Tibial artery (tissue), 4 donors: ENCODE results near the gene NME2.

Experiments
- DNase-seq, 2 donors: peaks; one replicate each; pipeline ENCODE4 v3.0.0-alpha.2; 2019
- H3K27ac ChIP-seq, 2 donors: fragments of 200-600 bp; sonication (generic) in 1 of 2; 1 replicate in 1 of 2; 2 replicates in 1 of 2; pipeline ENCODE4 v1.5.1; 2018 to 2019; ENCODE audit warnings: mild to moderate bottlenecking in 1 of 2
- H3K27me3 ChIP-seq, 2 donors: fragments of 200-600 bp; sonication (generic) in 1 of 2; one replicate each; pipeline versions ENCODE4 v1.5.1 to v1.6.0; 2016 to 2019
- H3K36me3 ChIP-seq, 3 donors: fragments of 200-600 bp; sonication (generic) in 2 of 3; one replicate each; pipeline ENCODE4 v1.5.1; 2016 to 2019; ENCODE audit warnings: mild to moderate bottlenecking in 2 of 3
- H3K4me1 ChIP-seq, 4 donors: fragments of 200-600 bp; sonication (generic) in 2 of 4; 1 replicate in 3 of 4; 2 replicates in 1 of 4; pipeline ENCODE4 v1.5.1; 2016 to 2019
- H3K4me3 ChIP-seq, 2 donors: fragments of 200-600 bp; sonication (generic) in 1 of 2; 1 replicate in 1 of 2; 2 replicates in 1 of 2; pipeline ENCODE4 v1.5.1; 2018 to 2019; ENCODE audit warnings: mild to moderate bottlenecking in 2 of 2
- H3K9me3 ChIP-seq, 3 donors: fragments of 200-600 bp; sonication (generic) in 1 of 3; one replicate each; pipeline ENCODE4 v1.5.1; 2016 to 2019
- intact Hi-C: fragments of 100-400 bp; cut with DNase I; formaldehyde crosslinking; loops from one replicate; pipeline ENCODE4 v1.15.0; 2023; ENCODE audit warnings: low total_unique reads
- TF ChIP-seq, protein P1 (sequence below), 2 experiments: fragments of 200-600 bp in 1 of 2; fragments of 450-650 bp in 1 of 2; IDR thresholded peaks; one replicate each; pipeline ENCODE4 v1.5.1; 2017 to 2019; ENCODE audit warnings: antibody characterized with exemption in 2 of 2, mild to moderate bottlenecking in 1 of 2, moderate library complexity in 1 of 2

The NME2 gene

DNA sequence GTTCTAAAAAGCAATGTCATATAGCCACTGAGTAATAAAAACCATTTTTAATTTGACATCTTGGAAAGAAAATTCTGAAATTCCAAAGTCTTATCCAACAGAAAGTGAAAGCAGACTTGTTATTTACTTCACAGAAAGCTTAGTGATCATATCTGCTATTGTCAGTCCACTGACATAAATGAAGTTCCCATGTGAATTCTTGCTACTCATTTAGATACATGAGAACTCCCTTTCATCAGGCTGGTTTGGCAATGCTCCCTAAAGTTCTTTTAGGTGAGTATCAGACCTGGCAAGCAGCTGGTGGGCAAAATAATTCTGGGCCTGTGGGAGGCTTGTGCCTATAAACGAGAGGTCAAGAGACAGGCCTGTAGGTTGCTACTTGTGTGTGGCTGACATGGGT is 23.4 kb downstream of the NME2 start:
- Histone ChIP-seq H3K9me3 (no peaks in the 10 kb centered on the region), H3K27ac (no peak overlapping the region), H3K4me3 (no peak overlapping the region), H3K27me3 (no peaks in the 10 kb centered on the region), H3K36me3 (peaks cover 44 to 76% (median 64%) of the 10 kb centered on the region in 3 donors), H3K4me1 (no peaks in the 10 kb centered on the region)
- TF ChIP-seq, protein P1, sequence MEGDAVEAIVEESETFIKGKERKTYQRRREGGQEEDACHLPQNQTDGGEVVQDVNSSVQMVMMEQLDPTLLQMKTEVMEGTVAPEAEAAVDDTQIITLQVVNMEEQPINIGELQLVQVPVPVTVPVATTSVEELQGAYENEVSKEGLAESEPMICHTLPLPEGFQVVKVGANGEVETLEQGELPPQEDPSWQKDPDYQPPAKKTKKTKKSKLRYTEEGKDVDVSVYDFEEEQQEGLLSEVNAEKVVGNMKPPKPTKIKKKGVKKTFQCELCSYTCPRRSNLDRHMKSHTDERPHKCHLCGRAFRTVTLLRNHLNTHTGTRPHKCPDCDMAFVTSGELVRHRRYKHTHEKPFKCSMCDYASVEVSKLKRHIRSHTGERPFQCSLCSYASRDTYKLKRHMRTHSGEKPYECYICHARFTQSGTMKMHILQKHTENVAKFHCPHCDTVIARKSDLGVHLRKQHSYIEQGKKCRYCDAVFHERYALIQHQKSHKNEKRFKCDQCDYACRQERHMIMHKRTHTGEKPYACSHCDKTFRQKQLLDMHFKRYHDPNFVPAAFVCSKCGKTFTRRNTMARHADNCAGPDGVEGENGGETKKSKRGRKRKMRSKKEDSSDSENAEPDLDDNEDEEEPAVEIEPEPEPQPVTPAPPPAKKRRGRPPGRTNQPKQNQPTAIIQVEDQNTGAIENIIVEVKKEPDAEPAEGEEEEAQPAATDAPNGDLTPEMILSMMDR (IDR thresholded peaks at IDR 0.05), result no peak
- no peak for DNase-seq
- intact Hi-C loops, result no loop called here

DNA sequence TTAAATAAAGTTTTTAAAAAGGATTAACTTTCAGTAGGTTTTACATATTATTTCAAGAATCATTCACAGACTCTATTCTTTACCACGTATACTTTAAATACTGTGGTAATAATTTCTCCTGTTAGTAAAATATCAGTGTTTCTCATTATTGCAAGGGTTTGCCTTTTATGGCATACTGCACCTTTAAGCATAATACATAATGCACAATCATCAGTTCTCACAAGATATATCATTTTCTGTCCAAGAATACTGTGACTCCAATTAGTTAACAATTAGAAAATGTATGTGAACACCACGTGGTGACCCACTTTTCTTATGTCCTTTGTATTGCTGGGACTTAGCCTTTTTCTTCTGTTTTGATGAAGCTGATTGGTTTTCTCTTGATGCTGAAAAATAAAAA is 25.7 kb downstream of the NME2 start:
- no peaks in the 10 kb centered on the region for H3K9me3 ChIP-seq
- no peaks in the 10 kb centered on the region for H3K27me3 ChIP-seq
- intact Hi-C loops, result no loop called here
- H3K4me3 ChIP-seq, result no peak overlapping the region
- peaks cover 57 to 84% (median 70%) of the 10 kb centered on the region in 3 donors for H3K36me3 ChIP-seq
- no peak overlapping the region for H3K27ac ChIP-seq
- no peak for DNase-seq
- no peaks in the 10 kb centered on the region for H3K4me1 ChIP-seq
- TF ChIP-seq, protein P1 (IDR thresholded peaks at IDR 0.05), result no peak

DNA sequence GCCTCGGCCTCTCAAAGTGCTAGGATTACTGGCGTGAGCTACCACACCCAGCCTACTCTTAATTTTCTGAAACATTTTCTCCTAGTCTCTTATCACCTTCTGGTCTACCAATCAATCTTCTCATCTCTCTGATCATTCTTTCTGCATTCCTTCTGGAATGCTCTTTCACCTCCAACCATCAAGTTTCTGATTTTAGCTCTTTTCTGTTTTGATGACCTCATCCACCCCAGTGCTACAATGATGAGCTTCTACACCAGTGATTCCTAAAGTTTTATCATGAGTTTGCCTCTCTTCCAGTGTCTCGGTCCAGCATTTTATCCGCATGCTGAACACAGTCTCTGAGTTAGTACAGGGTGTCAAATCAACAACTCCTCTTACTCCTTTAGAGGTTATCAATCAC is 31.5 kb downstream of the NME2 start:
- peaks cover 70 to 96% (median 85%) of the 10 kb centered on the region in 3 donors for H3K36me3 ChIP-seq
- intact Hi-C loops, result no loop called here
- no peaks in the 10 kb centered on the region for H3K9me3 ChIP-seq
- no peak overlapping the region for H3K27ac ChIP-seq
- no peaks in the 10 kb centered on the region for H3K27me3 ChIP-seq
- H3K4me1 ChIP-seq, result no peaks in the 10 kb centered on the region
- H3K4me3 ChIP-seq, result no peak overlapping the region
- TF ChIP-seq, protein P1 (IDR thresholded peaks at IDR 0.05), result no peak
- DNase-seq, result no peak

DNA sequence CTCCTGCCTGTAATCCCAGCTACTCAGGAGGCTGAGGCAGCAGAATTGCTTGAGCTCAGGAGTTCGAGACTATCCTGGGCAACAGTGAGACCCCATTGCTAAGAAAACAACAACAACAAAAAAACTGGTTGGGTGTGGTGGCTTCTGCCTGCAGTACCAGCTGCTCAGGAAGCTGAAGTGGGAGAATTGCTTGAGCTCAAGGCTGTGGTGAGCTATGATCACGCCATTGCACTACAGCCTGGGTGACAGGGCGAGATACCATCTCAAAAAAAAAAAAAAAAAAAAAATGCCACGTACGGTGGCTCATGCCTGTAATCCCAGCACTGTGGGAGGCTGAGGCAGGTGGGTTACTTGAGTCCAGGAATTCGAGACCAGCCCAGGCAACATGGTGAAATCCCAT is 34.1 kb downstream of the NME2 start:
- Histone ChIP-seq H3K36me3 (peaks cover 68 to 97% (median 82%) of the 10 kb centered on the region in 3 donors), H3K4me1 (no peaks in the 10 kb centered on the region), H3K27me3 (no peaks in the 10 kb centered on the region), H3K4me3 (no peak overlapping the region), H3K27ac (no peak overlapping the region), H3K9me3 (no peaks in the 10 kb centered on the region)
- TF ChIP-seq, protein P1 (IDR thresholded peaks at IDR 0.05), result no peak
- intact Hi-C loops, result no loop called here
- DNase-seq, result no peak

DNA sequence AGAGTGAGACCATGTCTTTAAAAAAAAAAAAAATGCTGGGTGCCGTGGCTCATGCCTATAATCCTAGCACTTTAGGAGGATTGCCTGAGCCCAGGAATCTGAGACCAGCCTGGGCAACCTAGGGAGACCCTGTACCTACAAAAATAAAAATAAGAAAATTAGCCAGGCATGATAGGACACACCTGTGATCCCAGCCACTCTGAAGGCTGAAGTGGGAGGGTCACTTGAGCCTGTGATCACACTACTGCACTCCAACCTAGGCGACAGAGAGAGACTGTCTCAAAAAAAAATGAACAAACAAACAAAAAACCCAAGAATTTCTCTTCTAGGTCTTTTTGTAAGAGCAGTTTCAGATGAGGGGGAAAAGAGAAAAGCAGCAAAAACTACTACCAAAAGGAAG is 34.6 kb downstream of the NME2 start:
- Histone ChIP-seq H3K9me3 (no peaks in the 10 kb centered on the region), H3K27ac (no peak overlapping the region), H3K36me3 (peaks cover 68 to 97% (median 82%) of the 10 kb centered on the region in 3 donors), H3K4me1 (no peaks in the 10 kb centered on the region), H3K27me3 (no peaks in the 10 kb centered on the region), H3K4me3 (no peak overlapping the region)
- no peak for DNase-seq
- intact Hi-C loops, result no loop called here
- TF ChIP-seq, protein P1 (IDR thresholded peaks at IDR 0.05), result no peak

DNA sequence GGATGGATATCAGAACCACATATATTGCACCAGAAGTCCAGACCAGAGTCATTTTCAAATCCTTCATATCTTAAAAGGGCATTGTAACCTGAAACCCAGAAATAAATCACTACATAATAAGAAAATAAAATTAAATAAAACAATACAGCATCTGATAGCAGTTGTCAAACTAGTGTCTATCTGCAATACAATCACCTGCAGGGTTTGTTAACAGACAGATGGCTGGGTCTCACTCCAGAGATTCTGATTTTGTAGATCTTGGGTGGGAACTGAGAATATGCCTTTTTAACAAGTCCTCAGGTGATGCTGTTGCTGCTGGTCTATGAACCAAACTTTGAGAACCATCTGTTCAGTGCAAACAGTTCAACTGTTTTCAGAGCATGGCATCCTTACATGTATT is 37.6 kb downstream of the NME2 start:
- intact Hi-C loops, result no loop called here
- peaks cover 77 to 89% (median 80%) of the 10 kb centered on the region in 3 donors for H3K36me3 ChIP-seq

More for the DNA sequence above, 37.6 kb downstream of the NME2 start:
- DNase-seq, result no peak
- no peaks in the 10 kb centered on the region for H3K27me3 ChIP-seq
- H3K4me1 ChIP-seq, result no peaks in the 10 kb centered on the region
- no peak overlapping the region for H3K27ac ChIP-seq
- no peaks in the 10 kb centered on the region for H3K9me3 ChIP-seq
- TF ChIP-seq, protein P1 (IDR thresholded peaks at IDR 0.05), result no peak
- H3K4me3 ChIP-seq, result no peak overlapping the region
